HG03066 (cell line): Measurements from ENCODE around the gene ASTN2.

ENCODE experiments used
- ATAC-seq: cut with Tn5 transposase; IDR thresholded peaks from one replicate; pipeline ENCODE4 v1.9.1; 2021; ENCODE audit warnings: low read depth; ENCODE audit not compliant: unreplicated experiment

Gene ASTN2

GRCh38 chr9:116791326-116791725 is 623.5 kb downstream of the ASTN2 start:
- no peak for ATAC-seq

DNA sequence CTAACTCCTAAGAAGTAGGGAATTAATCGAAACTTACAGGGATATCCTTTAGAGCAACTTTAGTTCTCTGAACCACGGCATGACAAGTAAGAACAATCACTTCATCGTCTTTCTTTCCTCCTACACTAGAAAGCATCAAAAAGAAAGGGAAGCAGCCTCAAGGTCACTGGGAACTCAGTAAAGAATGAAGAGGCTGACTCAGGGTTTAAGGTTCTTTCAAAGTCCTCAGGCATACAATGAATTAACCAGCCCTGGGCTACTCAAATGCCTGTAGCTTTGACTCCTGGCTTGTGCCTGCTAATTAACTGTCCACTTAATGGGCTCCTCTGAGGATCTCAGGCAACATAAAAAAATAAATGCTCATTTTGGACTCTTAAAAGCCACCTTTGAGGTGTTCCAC is 625.8 kb downstream of the ASTN2 start:
- ATAC-seq, result no peak

DNA sequence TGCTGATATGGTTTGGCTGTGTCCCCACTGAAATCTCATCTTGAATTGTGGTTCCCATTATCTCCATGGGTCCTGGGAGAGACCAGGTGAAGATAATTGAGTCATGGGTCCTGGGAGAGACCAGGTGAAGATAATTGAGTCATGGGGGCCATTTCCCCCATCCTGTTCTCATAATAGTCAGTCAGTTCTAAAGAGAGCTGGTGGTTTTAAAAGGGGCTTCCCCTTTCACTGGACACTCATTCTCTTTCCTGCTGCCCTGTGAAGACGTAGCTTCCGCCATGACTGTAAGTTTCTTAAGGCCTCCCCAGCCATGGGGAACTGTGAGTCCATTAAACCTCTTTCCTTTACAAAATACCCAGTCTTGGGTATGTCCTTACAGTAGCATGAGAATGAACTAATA is 628.1 kb downstream of the ASTN2 start:
- ATAC-seq, result no peak

DNA sequence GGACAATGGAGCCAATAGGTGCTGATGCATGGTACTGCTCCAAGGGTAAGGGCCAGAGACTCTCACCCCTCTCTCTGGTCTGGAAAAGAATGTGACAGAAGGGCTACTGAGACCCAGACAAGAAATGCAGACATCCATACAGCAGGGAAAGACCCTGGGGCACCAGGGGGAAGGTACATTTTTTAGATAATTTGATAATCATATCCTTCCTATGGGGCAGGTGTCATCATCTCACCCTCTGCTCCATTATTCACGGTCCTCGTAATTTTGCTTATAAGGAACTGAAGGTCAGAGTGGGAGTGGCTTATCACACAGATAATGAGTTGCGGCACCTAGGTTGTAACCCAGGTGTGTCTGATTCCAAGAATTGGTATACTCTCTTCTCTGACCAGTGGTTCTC is 637.7 kb downstream of the ASTN2 start:
- ATAC-seq, result no peak

- ATAC-seq, result no peak
Observed at GRCh38 chr9:116774421-116775180, 640.3 kb downstream of the ASTN2 start.

DNA sequence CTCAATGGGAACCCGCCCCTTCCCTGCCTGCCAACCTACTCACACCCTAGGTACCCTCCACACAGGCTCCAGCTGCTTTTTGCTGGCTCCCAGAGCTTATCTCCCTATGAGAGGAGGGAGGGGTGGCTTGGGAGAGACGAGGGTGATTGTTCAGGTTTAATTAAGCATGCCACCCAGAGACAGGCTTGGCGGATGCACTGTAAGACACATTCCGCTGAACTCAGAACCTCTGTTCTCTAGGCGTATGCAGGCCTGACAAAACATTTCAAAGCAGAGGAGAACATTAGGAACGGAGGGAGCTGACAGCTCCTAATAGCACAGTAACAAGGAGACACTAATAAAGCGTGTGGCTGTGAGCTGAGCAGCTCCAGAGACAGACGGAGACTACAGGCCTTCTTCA is 647.6 kb downstream of the ASTN2 start:
- ATAC-seq, result no peak

DNA sequence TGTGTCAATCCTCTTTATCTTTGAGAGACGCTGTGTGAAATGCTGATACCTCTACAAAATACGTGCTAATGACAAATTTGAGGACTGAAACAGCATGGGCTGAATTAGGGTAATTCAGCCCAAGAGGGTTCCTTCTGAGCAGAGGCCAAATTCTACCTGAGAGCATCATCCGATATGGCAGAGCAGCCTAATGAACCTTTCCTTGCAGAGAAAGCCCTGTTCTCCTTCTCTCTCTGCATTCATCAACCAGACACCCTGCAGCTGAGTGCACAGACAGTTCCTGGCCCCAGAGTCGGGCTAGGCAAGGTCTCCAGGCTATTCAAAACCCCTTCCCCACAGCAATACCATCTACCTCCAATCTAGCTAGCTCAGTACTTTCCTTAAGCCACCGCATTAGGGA is 649.8 kb downstream of the ASTN2 start:
- ATAC-seq, result no peak

DNA sequence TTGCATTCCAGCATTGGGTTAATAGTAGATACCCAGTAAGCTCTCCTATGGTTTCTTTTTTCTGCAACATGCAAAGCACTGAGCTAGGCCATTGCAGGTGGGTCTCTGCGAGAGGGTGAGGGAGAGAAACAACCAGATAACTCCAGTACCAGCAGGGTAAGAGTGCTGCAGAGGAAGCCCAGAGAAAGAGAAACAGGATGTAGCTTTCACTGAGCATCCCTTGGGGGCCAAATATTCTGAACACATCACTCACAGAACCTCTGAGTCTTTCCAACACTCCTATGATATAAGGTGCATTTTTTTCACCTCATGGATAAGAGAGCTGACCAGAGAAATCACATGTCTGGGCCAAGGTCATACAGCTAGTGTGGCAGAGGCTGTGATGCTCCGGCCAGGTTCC is 651.1 kb downstream of the ASTN2 start:
- no peak for ATAC-seq

DNA sequence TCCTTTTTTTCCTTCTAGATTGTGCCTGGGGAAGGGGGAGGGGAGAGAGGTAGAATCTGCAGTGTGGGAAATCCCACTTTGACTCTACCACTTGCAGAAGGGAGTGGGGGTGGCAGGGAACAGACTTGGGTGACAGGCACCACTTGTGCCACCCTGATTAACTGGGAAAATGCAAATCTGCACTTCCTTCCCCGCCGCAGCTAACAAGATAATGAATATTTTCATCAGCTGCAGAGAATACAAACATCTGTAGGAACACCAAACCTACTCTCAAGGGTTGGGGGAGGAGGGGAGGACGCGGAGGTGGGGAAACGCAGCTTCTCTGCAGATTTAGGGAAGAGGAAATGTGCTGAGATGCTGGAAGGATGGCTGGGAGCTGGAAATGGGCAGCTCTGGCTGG is 654.2 kb downstream of the ASTN2 start:
- no peak for ATAC-seq

DNA sequence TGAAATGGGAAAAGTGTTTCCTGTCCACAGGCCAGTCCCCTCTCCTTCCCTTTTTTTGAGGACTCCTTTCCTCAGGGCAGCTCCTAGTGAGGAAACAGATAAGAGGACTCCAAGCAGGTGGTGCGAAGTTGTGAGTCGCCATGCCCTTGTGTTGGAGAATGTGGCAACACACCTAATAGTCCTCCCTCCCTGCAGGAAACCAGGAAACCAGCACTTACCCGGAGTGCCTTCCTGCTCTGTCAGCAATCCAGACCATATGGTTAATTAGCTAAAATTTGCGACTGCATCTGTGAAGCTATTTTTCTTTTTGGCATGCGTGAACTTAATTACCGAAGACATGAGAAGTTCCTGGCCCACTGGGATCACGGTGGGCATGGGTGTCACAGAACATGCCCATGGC is 657.8 kb downstream of the ASTN2 start:
- ATAC-seq, result no peak

DNA sequence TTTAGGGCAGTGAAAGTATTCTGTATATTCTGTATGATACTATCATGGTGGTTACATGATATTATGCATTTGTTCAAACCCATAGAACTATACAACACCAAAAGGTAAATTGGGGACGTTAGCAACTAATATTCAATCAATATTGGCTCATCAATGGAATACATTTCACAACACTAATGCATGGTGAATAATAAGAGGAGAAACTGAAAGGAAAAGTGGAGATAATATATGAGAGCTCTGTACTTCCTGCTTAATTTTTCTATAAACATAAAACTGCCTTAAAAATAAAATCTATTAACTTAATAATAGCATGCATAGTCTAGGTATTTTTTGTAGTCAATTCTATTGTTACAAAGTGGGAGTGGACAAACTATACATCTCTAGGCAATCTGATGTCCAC is 661.5 kb downstream of the ASTN2 start:
- no peak for ATAC-seq

DNA sequence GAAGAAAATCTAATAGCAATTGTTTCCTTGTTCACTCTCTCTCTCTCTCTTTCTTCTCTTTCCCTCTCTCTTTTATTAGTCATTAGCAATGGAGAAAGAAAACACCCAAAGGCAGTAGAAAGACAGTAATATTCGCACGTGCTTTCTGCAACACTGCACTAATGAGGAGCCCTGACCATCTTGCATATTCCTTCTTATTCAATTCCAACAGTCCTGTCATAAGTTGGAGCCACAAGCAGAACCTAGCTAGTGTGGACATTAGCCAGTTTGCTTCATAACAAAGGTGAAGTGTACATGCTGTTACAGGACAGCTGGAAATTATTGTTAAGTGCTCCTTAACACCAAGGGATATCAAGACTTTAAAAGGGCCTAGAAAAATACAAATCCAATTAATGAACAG is 664.3 kb downstream of the ASTN2 start:
- no peak for ATAC-seq

GRCh38 chr9:116749772-116750171 is 665.1 kb downstream of the ASTN2 start:
- no peak for ATAC-seq

- ATAC-seq, result no peak
Observed at GRCh38 chr9:116749176-116749575, 665.7 kb downstream of the ASTN2 start.

GRCh38 chr9:116741742-116742141 is 673.1 kb downstream of the ASTN2 start:
- ATAC-seq, result no peak

- no peak for ATAC-seq
Observed at GRCh38 chr9:116741086-116741740, 673.6 kb downstream of the ASTN2 start.

GRCh38 chr9:116737152-116737546 is 677.7 kb downstream of the ASTN2 start:
- peak; percentile 62 for ATAC-seq

DNA sequence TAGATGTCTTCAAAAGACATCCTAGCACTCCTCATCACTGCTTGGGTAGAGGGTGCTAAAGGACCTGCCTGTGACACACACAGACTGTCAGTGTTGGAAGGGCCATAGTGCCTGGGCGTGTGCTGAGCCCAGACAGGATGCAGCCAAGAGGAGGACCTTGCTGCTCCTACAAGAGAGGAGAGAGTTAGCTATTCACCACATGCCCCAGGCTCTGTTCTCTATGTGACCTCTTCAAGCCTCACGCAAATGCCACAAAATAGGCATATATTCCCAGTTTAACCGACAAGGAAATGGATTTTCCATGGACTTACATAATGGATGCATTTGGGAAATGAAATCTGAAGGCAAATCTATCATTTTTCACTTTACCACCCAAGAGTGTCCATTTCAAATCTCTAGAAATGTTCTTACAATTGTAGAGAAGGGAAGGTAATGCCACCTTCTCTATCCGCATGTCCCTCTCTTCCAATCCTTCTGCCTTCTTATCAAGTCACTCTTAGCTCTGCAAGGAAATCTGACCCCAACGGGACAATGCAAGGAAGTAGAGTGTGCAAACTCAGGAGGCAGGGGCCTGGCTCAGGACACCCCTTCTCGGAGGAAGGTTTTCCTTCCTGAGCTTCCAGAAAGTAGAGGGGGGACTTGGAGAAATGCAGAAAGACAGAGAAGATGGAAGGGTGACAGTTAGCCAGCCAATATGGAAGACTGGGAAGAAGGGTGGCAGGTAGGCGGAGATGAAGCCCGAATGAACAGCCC is 678.3 kb downstream of the ASTN2 start:
- ATAC-seq, result no peak

- no peak for ATAC-seq
Observed at GRCh38 chr9:116733010-116733641, 681.7 kb downstream of the ASTN2 start.

DNA sequence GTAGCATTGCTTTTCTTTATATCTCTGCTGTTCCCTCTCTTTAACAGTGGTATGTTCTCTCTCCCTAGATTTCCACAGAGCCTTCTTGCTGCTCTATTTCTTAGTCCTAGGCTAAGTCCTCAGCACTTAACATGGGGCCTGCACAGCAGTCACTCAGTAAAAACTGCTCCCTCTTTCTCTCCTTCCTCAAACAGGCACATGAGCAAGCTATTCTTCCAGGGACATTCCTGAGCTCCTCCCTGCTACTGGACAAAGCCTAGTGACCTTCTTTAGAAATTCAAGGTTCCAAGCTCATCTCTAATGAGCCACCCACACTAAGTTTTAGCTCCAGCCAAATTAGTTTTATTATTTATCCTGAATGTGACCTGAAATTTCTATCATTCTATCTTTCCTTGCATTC is 688.3 kb downstream of the ASTN2 start:
- no peak for ATAC-seq

DNA sequence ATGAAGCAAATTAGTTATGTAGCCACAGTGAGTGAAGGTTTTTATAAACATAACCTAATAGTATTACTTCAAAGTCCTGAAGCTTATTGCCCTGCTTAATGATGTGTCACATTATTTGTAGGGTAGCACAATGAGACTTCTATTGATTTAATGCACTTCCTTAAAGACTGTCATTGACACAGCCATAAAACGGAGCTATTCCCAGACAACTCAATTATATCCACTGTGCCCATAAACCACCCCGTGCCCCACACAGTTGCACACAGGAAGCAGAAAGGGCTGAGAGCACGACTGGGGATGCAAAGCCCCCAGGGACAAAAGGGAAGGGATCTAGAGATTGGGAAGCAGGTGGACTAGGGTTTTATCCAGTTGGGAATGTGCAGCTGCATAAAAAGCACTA is 690.7 kb downstream of the ASTN2 start:
- ATAC-seq, result no peak
